CD14-positive monocyte (primary cell): ENCODE measurements around the gene STEEP1. TPM values are rescaled to one million over a fixed set of nuclear protein-coding genes. Genes with fewer than 3 reads are reported as not detected.

Experiments used
- DNase-seq, 3 donors: peaks; one replicate each; pipeline ENCODE4 v3.0.0-alpha.2; 2011 to 2022
- H2AFZ ChIP-seq: 2 replicates; pipeline ENCODE4 v1.6.0; 2012; ENCODE audit warnings: mild to moderate bottlenecking, low read depth, low read length, inconsistent platforms; ENCODE audit not compliant: insufficient read depth, poor library complexity, severe bottlenecking
- H3K27ac ChIP-seq, 2 donors: 1 replicate in 1 of 2; 2 replicates in 1 of 2; pipeline ENCODE4 v1.5.1; 2012 to 2013; ENCODE audit warnings: low read length in 2 of 2, control low read depth in 1 of 2, inconsistent platforms in 1 of 2, low read depth in 1 of 2, mild to moderate bottlenecking in 1 of 2
- H3K27me3 ChIP-seq, 2 donors: one replicate each; pipeline versions ENCODE4 v1.6.0 to v1.6.1; 2011 to 2013; ENCODE audit warnings: low read length in 2 of 2; ENCODE audit not compliant: control insufficient read depth in 2 of 2, insufficient read depth in 2 of 2
- H3K36me3 ChIP-seq, 2 donors: replicated peaks in 1 of 2; 1 replicate in 1 of 2; 2 replicates in 1 of 2; pipeline versions ENCODE4 v1.5.1 to v1.6.1; 2012 to 2013; ENCODE audit warnings: low read length in 2 of 2, control low read depth in 1 of 2, inconsistent platforms in 1 of 2, mild to moderate bottlenecking in 1 of 2; ENCODE audit not compliant: insufficient read depth in 2 of 2, control insufficient read depth in 1 of 2
- H3K4me1 ChIP-seq, 2 donors: 1 replicate in 1 of 2; 2 replicates in 1 of 2; pipeline versions ENCODE4 v1.5.1 to v1.6.1; 2012 to 2013; ENCODE audit warnings: low read length in 2 of 2, control low read depth in 1 of 2, inconsistent platforms in 1 of 2, mild to moderate bottlenecking in 1 of 2, moderate library complexity in 1 of 2; ENCODE audit not compliant: insufficient read depth in 2 of 2, control insufficient read depth in 1 of 2
- H3K4me2 ChIP-seq: replicated peaks from 2 replicates; pipeline ENCODE3; 2012; ENCODE audit warnings: low read length, moderate library complexity, mild to moderate bottlenecking; ENCODE audit not compliant: poor library complexity, severe bottlenecking; ENCODE audit errors: extremely low read depth
- H3K4me3 ChIP-seq, 3 experiments: fragments of 200-600 bp in 1 of 3; sonication (generic) in 1 of 3; replicated peaks in 1 of 3; 1 replicate in 2 of 3; 2 replicates in 1 of 3; pipeline ENCODE4 v1.5.1; 2011 to 2013; ENCODE audit warnings: low read length in 3 of 3, mild to moderate bottlenecking in 3 of 3, control low read depth in 2 of 3, low read depth in 2 of 3, inconsistent platforms in 1 of 3, moderate library complexity in 1 of 3
- H3K79me2 ChIP-seq: 2 replicates; pipeline ENCODE4 v1.6.0; 2012; ENCODE audit warnings: mild to moderate bottlenecking, control low read depth, inconsistent platforms, low read length, moderate library complexity; ENCODE audit not compliant: insufficient read depth
- H3K9ac ChIP-seq: 2 replicates; pipeline ENCODE4 v1.6.0; 2017; ENCODE audit warnings: low read length, mild to moderate bottlenecking; ENCODE audit not compliant: insufficient read depth, poor library complexity, severe bottlenecking
- H3K9me3 ChIP-seq, 2 donors: replicated peaks in 1 of 2; 1 replicate in 1 of 2; 2 replicates in 1 of 2; pipeline versions ENCODE4 v1.5.1 to v1.6.1; 2012 to 2013; ENCODE audit warnings: low read length in 2 of 2, control low read depth in 1 of 2; ENCODE audit not compliant: control insufficient read depth in 1 of 2, insufficient read depth in 1 of 2
- H4K20me1 ChIP-seq: 2 replicates; pipeline ENCODE4 v1.6.0; 2012; ENCODE audit warnings: mild to moderate bottlenecking, low read length, control low read depth, moderate library complexity; ENCODE audit not compliant: insufficient read depth
- H3K27ac Mint-ChIP-seq, 7 donors: one replicate each; pipeline ENCODE4 v1.8.0; 2020; ENCODE audit warnings: mild to moderate bottlenecking in 7 of 7, mixed read lengths in 7 of 7, moderate library complexity in 6 of 7, inconsistent platforms in 2 of 7
- H3K27me3 Mint-ChIP-seq, 3 donors: one replicate each; pipeline ENCODE4 v1.8.0; 2021 to 2022; ENCODE audit warnings: low read depth in 3 of 3, mild to moderate bottlenecking in 3 of 3, mixed read lengths in 3 of 3, moderate library complexity in 3 of 3, inconsistent platforms in 1 of 3
- H3K36me3 Mint-ChIP-seq, 2 donors: one replicate each; pipeline ENCODE4 v1.8.0; 2020; ENCODE audit warnings: mixed read lengths in 2 of 2, inconsistent platforms in 1 of 2, mild to moderate bottlenecking in 1 of 2
- H3K4me1 Mint-ChIP-seq: one replicate; pipeline ENCODE4 v1.8.0; 2020; ENCODE audit warnings: mild to moderate bottlenecking, mixed read lengths
- H3K4me3 Mint-ChIP-seq, 2 donors: one replicate each; pipeline ENCODE4 v1.8.0; 2020; ENCODE audit warnings: mild to moderate bottlenecking in 2 of 2, mixed read lengths in 2 of 2, moderate library complexity in 1 of 2
- H3K9me3 Mint-ChIP-seq, 7 donors: one replicate each; pipeline ENCODE4 v1.8.0; 2020 to 2022; ENCODE audit warnings: mixed read lengths in 7 of 7, mild to moderate bottlenecking in 6 of 7, moderate library complexity in 6 of 7, inconsistent platforms in 2 of 7
- WGBS: methylation state at CpG from one replicate; pipeline ENCODE4 v1.1.5; 2013; ENCODE audit warnings: missing lambda C conversion rate; ENCODE audit not compliant: insufficient coverage; 5-methylcytosine and 5-hydroxymethylcytosine counted together
- intact Hi-C, 2 donors: fragments of 100-400 bp; cut with micrococcal nuclease; formaldehyde crosslinking; loops; one replicate each; pipeline versions ENCODE4 v1.15.0 to v1.15.1; 2023
- polyA plus RNA-seq, 3 donors: library from polyadenylated mRNA; depleted of rRNA in 1 of 3; unstranded in 2 of 3; stranded (reverse) in 1 of 3; fragments of 300-500 nt in 2 of 3; fragments of >200 nt in 1 of 3; fragmentation: Illumina TruSeq in 2 of 3; gene quantifications; 1 replicate in 2 of 3; 2 replicates in 1 of 3; pipeline ENCODE4 v1.2.3, GENCODE V29; 2012 to 2021
- TF ChIP-seq, protein P1 (sequence below): fragments of 200-600 bp; IDR thresholded peaks from one replicate; pipeline ENCODE4 v1.8.0; 2022; ENCODE audit warnings: antibody characterized with exemption, mild to moderate bottlenecking

STEEP1 gene
- polyA plus RNA-seq, 3 donors = 10.6 to 13.2 (median 12.6) TPM

DNA sequence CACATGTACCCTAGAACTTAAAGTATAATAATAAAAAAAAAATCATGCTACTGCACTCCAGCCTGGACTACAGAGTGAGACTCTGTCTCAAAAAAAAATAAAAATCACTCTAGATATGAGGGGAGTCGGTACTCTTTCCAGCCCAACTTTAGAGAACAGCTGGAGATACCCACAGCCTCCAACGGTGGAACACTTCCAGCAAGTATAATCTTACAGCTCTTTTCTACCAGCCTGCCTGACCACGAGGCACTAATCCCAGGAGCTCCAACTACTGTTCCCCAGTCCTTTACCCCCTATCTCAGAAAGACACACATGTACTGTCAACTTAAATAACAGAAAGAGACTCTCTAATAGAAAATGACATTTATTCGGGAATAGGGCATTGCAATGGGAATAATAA is 46.8 kb downstream of the STEEP1 start:
- no peak overlapping the region for H3K4me2 ChIP-seq
- no peak overlapping the region for H3K27ac ChIP-seq
- Mint-ChIP-seq H3K36me3 (no peaks in the 10 kb centered on the region), H3K27ac (no peak overlapping the region), H3K4me3 (no peak overlapping the region), H3K9me3 (no peaks in the 10 kb centered on the region), H3K27me3 (peaks cover 0 to 13% (median 5%) of the 10 kb centered on the region in 3 donors), H3K4me1 (peaks cover 4% of the 10 kb centered on the region)
- DNase-seq = no peak
- H3K79me2 ChIP-seq = no peaks in the 10 kb centered on the region
- intact Hi-C loops = loop anchor here in 1 of 2 donors (10.0 kb wide), 1 partner anchor 46 kb away; the partner anchor contains the start of gene STEEP1
- no peaks in the 10 kb centered on the region for H3K36me3 ChIP-seq
- no peaks in the 10 kb centered on the region for H4K20me1 ChIP-seq
- no peak overlapping the region for H3K4me3 ChIP-seq
- H3K4me1 ChIP-seq = peaks cover 2 to 4% of the 10 kb centered on the region in 2 donors
- no peak overlapping the region for H2AFZ ChIP-seq
- no CpG with 5 or more reads among the region's 4 CpGs for WGBS
- TF ChIP-seq, protein P1, sequence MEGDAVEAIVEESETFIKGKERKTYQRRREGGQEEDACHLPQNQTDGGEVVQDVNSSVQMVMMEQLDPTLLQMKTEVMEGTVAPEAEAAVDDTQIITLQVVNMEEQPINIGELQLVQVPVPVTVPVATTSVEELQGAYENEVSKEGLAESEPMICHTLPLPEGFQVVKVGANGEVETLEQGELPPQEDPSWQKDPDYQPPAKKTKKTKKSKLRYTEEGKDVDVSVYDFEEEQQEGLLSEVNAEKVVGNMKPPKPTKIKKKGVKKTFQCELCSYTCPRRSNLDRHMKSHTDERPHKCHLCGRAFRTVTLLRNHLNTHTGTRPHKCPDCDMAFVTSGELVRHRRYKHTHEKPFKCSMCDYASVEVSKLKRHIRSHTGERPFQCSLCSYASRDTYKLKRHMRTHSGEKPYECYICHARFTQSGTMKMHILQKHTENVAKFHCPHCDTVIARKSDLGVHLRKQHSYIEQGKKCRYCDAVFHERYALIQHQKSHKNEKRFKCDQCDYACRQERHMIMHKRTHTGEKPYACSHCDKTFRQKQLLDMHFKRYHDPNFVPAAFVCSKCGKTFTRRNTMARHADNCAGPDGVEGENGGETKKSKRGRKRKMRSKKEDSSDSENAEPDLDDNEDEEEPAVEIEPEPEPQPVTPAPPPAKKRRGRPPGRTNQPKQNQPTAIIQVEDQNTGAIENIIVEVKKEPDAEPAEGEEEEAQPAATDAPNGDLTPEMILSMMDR = no peak
- H3K27me3 ChIP-seq = no peaks in the 10 kb centered on the region
- no peaks in the 10 kb centered on the region for H3K9me3 ChIP-seq
- H3K9ac ChIP-seq = no peak overlapping the region

DNA sequence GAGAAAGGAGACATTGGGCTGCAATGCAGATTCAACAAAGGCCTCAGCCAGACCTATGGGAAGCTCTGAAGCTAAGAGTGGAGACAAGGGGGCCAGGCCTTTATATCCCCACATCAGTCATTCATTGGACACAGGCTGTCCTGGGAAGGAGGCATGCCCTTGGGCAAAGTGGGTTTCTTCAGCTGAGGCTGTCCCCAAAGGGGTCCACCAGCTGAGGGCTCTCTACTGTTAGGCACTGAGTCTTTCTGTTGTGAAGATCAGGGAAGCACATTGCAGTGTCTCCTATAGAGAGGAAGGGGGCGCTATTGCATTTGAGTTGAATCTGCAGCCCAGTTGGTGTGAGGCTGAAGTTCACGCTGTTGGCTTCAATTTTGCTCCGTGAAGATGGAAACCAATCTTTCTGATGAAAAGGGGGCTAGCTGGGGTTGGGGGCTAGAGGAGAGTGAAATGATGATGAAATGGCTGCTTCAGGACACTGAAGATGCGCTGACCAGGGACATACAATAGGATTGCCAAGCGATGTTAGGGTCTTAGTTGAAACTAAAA is 49.0 kb downstream of the STEEP1 start:
- H3K4me2 ChIP-seq = no peak overlapping the region
- H3K9ac ChIP-seq = no peak overlapping the region
- Mint-ChIP-seq H3K27me3 (peaks cover 0 to 14% (median 5%) of the 10 kb centered on the region in 3 donors), H3K4me3 (peak overlapping the region in 1 of 2 donors; percentile 30), H3K9me3 (no peaks in the 10 kb centered on the region), H3K36me3 (no peaks in the 10 kb centered on the region), H3K27ac (peak overlapping the region in 2 of 7 donors; percentile 1 to 45), H3K4me1 (peaks cover 4% of the 10 kb centered on the region)
- H3K36me3 ChIP-seq = no peaks in the 10 kb centered on the region
- H3K79me2 ChIP-seq = no peaks in the 10 kb centered on the region
- peaks cover 2 to 4% of the 10 kb centered on the region in 2 donors for H3K4me1 ChIP-seq
- no peaks in the 10 kb centered on the region for H3K27me3 ChIP-seq
- no peak overlapping the region for H3K4me3 ChIP-seq
- DNase-seq = peak; percentile 41 to 61 (median 60)
- H3K27ac ChIP-seq = no peak overlapping the region
- H4K20me1 ChIP-seq = no peaks in the 10 kb centered on the region
- 100% methylated on average over 1 of the region's 5 CpGs for WGBS
- intact Hi-C loops = loop anchor here in 1 of 2 donors (10.0 kb wide), 1 partner anchor 49 kb away; the partner anchor contains the start of gene STEEP1
- no peaks in the 10 kb centered on the region for H3K9me3 ChIP-seq
- peak overlapping the region; percentile 62 for H2AFZ ChIP-seq
- TF ChIP-seq, protein P1 = peak; percentile 69
